ENCODE measurements around the gene PTGIR.

Gene PTGIR

DNA sequence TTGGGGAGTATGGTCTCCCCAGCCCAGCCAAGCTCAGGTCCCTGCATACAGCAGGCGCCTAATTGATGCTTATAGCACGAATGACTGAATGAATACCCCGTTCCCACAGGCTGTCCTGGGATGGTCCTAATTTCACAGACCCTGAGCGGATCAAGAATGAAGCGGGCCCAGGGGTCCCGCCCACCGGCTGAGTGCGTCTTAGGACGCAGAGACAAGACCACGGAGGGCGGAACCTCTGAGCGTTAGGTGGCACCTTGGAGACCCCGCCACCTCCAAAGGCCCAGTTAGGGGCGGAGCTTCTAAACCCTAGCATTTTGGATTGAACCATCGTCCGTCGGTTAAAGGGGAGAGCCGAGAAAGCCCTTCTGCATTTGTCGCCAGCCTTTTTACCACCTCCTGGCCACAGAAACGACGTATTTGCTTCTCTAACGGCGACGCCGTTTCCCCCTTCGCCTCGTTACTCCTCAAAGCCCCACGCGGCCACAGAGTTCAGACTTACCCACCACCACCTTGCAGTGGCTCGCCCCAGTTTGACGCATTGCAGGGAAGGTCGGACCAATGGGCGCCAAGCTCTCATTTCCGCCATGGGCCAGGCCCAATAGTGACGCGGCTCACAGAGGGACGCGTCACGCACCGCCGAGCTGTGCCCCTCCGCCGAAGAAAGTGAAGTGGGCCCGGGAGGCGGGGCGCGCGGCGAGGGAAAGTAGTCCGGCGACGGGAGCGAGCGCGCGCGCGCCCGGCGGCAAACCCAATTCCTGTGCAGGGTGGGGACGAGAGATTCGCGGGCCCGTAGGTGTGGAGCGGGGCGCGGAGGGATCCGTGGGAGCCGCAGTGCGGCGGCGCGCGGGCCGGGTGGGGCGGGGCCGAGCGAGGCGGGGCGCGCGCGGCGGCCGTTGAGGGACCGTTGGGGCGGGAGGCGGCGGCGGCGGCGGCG, 24.2 kb downstream of the PTGIR start:
- peak; percentile 99 for DNase-seq (ENCODE audit: low spot score)

DNA sequence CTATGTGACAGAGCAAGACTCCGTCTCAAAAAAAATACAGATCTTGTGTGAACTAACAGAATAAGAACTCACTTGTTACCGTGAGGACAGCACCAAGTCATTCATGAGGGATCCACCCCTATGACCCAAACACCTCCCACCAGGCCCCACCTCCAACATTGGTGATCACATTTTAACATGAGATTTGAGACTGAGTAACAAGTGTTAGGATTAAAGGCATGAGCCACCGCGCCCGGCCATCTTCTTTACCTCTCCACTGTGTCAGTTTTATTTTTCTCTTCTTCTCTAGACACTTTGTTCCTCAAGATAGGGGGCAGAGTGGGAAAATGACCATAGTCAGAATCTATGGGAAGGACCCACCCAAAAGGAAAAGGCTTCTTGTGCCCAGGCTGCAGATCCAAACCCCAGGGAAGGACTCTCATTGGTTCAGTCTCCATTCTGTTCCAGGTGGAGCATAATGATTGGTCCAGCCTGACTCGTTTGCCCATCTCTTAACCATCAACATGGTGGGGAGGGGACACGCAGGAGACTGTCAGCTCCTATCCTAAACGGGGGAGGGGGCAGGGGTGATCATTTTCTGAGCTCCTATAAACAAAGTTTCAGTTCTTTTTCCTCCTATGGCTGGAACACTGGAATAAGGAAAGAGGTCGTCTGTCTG, 25.0 kb downstream of the PTGIR start:
- no peak for DNase-seq (ENCODE audit: low spot score)

DNA sequence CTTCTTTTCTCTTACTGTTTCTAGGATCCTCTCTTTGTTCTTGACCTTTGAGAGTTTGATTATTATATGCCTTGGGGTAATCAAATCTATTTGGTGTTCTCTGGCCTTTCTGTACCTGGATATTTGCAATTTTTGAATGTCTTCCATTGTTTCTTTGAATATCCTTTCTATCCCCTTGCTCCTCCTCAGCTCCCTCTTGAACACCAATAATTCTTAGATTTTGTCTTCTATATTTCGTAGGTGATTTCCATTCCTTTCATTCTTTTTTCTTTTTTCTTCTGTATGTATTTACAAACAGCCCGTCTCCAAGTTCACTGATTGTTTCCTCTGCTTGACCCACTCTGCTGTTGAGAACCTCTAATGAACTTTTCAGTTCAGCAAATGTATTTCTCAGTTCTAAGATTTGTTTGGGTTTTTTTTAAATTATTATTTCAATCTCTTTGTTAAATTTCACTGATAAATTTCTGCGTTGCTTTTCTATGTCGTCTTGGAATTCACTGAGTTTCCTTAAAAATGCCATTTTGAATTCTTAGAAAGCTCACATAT, 26.4 kb downstream of the PTGIR start:
- DNase-seq (ENCODE audit: low spot score): no peak

DNA sequence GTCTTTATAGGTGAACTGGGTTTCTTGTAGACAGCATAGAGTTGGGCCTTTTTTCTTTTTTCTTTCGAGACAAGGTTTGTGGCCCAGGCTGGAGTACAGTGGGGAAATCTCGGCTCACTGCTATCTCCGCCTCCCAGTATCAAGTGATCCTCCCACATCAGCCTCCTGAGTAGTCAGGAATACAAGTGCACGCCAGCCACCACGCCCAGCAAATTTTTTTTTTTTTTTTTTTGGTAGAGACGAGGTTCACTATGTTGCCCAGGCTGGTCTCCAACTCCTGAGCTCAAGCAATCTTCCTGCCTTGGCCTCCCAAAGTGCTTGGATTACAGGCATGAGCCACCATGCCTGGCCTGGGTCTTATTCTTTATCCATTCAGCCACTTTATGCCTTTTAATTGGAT, 28.9 kb downstream of the PTGIR start:
- no peak for DNase-seq (ENCODE audit: low spot score)

DNA sequence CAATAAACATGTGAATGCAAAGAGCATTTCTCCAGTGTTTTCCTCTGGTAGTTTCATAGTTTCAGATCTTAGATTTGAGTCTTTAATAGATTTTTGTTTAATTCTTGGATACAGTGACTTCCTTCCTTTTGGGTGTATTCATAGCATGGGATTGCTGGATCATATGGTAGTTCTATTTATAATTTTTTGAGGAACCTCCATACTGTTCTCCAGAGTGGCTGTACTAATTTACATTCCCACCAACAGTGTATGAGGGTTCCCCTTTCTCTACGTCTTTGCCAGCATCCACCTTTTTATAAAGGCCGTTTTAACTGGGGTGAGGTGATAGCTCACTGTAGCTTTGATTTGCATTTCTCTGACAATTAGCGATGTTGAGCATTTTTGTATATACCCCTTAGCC, 33.0 kb downstream of the PTGIR start:
- no peak for DNase-seq (ENCODE audit: low spot score)

DNA sequence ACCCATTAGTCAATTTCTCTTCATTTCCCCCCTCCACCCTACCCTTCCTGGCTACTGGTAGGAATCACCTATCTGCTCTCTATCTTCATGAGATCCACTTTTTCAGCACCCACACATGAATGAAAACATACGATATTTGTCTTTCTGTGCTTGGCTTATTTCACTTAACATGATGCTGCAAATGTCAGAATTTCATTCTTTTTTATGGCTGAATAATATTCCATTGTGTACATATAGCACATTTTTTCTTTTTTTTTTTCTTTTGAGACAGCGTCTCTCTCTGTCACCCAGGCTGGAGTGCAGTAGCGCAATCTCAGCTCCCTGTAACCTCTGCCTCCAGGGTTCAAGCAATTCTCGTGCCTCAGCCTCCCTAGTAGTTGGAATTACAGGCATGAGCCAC, 33.6 kb downstream of the PTGIR start:
- DNase-seq (ENCODE audit: low spot score): no peak

DNA sequence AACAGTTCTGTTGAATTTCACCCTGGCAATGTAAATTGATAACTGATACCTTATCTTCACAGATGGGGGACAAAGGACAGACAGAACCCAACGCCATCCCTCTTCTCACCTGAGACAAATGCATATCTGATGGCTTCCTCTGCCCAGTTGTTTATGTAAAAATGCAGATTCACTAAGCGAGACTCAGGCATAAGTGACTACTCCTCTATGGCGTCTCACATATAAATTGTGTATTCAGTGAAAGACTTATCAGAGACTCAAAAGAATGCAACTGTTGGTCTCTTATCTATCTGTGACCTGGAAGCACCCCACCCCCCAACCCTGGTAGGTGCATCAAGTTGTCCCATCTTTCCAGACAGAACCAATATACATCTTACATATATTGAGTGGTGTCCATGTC, 37.0 kb downstream of the PTGIR start:
- no peak for DNase-seq (ENCODE audit: low spot score)

DNA sequence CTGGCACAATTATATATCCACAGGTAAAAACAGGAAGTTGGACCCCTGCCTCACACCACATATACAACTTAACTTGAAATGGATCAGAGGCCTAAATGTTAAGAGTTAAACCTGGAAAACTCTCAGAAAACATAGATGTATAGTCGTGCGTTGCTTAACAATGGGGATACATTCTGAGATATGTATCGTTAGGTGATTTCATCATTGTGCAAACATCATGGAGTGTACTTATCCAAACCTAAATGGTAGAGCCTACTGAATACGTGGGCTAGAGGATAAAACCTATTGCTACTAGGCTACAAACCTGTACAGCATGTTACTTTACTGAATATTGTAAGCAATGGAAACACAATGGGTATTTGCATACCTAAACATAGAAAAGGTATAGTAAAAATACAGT, 38.6 kb downstream of the PTGIR start:
- DNase-seq (ENCODE audit: low spot score): no peak

DNA sequence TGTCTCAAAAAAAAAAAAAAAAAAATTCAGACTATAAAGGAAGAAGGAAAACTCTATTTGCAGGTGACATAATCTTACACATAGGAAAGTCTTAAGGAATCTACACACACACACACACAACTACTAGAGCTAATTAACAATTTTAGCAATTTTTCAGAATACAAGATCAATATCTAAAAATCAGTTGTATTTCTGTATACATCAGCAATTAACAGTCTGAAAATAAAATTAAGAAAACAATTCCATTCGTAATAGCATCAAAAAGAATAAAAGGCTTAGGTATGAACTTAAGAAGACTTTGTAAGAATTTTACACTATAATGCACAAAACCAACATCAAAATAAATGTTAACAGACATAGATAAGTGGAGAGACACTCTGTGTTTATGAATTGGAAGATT, 39.4 kb downstream of the PTGIR start:
- no peak for DNase-seq (ENCODE audit: low spot score)

DNA sequence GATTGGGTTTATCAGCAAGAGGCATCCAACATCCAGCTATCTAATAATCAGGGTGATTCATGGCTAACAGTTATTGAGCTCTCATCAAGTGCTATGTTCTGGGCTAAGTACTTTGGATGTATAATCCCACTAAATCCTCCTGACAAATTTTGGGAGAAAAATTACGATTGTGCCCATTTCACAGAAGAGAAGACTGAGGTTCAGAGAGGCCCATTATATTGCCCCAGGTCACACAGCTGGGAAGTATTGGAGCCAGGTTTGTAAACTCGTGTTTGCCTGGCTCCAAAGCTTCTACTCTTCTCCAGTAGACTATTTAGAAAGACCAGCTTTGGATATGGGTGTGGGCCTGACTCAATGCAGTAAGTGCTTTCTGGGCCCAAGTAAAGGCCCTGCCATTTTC, 44.6 kb downstream of the PTGIR start:
- DNase-seq (ENCODE audit: low spot score): no peak

DNA sequence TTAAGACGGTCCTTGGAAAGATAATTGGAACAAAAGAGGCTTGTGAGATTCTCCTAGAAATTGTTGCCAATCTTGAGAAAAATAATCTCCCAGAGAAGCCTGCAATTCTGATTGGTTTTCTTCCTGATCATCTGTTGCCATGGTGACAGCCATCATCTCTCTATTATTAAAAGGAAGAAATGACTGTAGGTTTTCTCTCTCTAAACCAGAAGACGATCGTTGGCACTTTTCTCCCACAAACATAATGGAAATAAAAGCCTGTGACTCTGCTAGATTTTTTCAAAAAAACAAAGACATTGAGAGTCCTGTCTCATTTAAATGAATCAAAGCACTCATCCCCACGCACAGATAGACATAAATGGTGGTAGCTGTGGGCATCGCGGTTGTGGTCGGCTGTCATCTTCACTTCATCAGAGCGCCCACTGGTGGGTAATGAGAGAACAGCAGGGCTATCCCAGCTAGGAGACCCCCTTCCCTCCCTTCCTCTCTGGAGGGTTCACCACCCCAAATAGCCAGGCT, 45.5 kb downstream of the PTGIR start:
- peak; percentile 24 for DNase-seq (ENCODE audit: low spot score)

DNA sequence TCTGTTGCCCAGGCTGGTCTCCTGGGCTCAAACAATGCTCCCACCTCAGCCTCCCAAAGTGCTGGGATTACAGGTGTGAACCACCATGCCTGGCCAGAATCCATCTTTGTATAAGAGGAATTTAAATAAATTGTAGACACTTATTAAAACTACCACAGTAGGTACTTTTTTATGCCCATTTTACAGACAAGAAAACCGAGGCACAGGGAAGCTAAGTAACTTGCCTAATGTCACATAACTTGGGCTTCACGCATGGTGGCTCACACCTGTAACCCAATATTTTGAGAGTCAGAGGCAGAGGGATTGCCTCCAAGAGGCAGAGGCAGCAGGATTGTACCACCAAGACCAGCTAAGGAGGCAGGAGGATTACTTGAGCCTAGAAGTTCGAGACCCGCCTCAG, 46.4 kb downstream of the PTGIR start:
- DNase-seq (ENCODE audit: low spot score): no peak

DNA sequence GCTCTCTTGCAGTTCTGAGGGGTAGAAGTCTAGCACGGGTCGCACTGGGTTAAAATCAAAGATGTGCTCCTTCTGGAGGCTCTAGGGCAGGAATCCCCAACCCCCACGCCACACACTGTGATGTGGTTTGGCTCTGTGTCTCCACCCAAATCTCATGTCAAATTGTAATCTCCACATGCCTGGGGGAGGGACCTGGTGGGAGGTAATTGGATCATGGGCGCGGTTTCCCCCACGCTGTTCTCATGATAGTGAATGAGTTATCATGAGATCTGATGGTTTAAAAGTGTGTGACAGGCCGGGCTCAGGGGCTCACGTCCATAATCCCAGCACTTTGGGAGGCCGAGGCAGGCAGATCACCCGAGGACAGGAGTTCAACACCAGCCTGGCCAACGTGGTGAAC, 50.4 kb downstream of the PTGIR start:
- DNase-seq (ENCODE audit: low spot score): no peak

DNA sequence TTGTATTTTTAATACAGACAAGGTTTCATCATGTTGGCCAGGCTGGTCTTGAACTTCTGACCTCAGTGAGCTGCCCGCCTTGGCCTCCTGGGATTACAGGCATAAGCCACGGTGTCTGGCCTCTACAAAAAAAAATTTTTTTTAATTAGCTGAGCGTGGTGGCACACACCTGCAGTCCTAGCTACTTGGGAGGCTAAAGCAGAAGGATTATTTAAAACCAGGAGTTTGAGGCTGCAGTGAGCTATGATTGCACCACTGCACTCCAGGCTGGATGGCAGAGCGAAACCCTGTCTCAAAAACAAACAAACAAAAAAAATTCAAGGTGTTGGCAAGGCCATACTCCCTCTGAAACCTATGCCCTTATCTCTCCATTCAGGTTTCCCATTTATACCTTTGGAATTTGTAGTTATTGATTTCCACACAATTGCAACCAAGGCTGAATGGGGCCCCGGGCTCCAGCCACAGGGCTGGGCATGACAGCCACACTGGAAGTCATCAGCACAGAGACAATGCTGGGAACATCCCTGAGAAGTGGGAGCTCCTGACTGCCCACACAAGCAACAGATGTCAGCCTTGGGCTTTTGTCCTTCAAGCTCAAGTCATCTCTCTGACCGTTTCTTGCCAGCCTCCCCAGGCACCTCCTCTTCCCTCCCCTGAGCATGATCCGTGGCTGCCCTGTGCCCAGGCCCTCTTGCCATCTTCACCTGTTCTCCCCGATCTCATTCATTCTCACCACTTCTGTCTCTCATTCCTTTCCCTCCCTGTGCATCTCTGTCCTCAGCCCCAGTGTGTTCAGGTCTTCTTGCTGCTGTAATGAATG, 51.0 kb downstream of the PTGIR start:
- DNase-seq (ENCODE audit: low spot score): no peak

DNA sequence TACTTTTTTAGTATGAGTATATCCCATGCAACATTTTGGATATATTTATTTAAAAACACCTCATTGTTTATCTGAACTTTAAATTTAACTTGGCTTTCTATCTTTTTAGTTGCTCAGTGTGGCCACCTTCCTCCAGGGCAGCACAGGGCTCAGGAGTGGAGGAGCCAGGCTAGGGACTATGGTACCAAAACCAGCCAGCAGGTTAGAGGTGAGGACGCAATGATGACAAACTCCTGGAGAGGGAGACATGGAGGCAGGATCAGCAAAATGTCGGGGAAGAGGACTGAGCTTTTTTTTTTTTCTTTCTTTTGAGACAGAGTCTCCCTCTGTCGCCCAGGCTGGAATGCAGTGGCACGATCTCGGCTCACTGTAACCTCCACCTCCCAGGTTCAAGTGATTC, 53.4 kb downstream of the PTGIR start:
- DNase-seq (ENCODE audit: low spot score): no peak
